Esophagus muscularis mucosa (tissue), 4 donors: ENCODE data around the gene GNLY.

Experiments used
- EP300 ChIP-seq: sonication (generic); formaldehyde crosslinking; IDR thresholded peaks from one replicate; pipeline ENCODE4 v1.6.1; 2017; ENCODE audit warnings: antibody characterized with exemption
- POLR2A ChIP-seq: fragments of 450-650 bp; IDR thresholded peaks from one replicate; pipeline ENCODE4 v1.6.1; 2017; ENCODE audit warnings: antibody characterized with exemption, moderate library complexity, mild to moderate bottlenecking, low read depth
- POLR2AphosphoS5 ChIP-seq, 2 donors: sonication (generic); formaldehyde crosslinking; IDR thresholded peaks; one replicate each; pipeline ENCODE4 v1.6.1; 2017; ENCODE audit warnings: antibody characterized with exemption in 2 of 2
- TF ChIP-seq, protein P1 (sequence below), 3 experiments: fragments of 200-600 bp in 2 of 3; fragments of 450-650 bp in 1 of 3; sonication (generic) in 2 of 3; IDR thresholded peaks; one replicate each; pipeline ENCODE4 v1.5.1; 2017 to 2019; ENCODE audit warnings: antibody characterized with exemption in 3 of 3, mild to moderate bottlenecking in 2 of 3, moderate library complexity in 1 of 3

DNA sequence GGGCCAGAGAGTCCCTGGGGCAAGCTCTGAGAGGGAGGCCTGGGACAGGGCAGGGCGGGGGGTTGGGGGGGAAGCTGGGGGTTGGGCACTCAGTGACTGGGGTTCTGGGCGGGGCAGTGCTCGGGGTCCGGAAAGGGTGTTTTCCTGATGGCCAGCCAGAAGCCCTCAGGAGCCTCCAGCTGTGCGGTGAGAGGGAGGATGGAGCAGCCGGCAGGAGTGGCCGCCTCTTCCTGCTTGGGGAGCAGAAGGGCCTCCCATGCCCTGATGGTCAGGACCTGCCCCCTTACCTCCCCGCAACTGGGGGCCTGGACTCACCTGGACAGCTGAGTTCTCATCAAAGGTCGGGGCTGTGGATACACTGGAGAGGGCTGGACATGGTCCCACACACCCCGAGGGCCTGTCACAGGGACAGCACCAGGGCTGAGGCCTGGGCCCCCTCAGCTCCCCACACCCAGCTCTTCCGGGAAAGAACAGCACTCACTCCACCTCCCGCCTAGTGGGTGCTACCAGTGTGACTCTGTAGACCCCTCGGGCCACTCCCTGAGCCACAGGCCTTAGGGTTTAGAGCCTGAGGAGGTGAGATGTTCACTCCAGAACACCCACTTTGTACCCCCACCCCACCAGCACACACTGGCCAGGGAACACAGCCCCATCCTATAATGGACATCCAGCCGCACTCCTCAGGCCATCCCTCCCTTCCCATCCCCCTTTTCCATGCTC, 32.9 kb upstream of the GNLY start:
- TF ChIP-seq EP300 = no peak
- TF ChIP-seq, protein P1, sequence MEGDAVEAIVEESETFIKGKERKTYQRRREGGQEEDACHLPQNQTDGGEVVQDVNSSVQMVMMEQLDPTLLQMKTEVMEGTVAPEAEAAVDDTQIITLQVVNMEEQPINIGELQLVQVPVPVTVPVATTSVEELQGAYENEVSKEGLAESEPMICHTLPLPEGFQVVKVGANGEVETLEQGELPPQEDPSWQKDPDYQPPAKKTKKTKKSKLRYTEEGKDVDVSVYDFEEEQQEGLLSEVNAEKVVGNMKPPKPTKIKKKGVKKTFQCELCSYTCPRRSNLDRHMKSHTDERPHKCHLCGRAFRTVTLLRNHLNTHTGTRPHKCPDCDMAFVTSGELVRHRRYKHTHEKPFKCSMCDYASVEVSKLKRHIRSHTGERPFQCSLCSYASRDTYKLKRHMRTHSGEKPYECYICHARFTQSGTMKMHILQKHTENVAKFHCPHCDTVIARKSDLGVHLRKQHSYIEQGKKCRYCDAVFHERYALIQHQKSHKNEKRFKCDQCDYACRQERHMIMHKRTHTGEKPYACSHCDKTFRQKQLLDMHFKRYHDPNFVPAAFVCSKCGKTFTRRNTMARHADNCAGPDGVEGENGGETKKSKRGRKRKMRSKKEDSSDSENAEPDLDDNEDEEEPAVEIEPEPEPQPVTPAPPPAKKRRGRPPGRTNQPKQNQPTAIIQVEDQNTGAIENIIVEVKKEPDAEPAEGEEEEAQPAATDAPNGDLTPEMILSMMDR (IDR thresholded peaks at IDR 0.05) = no peak
- no peak for TF ChIP-seq POLR2A
- no peak for TF ChIP-seq POLR2AphosphoS5 (IDR thresholded peaks at IDR 0.05)
